PC-3 (cell line): Measurements from ENCODE around the gene PRDX5. TPM values are rescaled to one million over a fixed set of nuclear protein-coding genes. Genes with fewer than 3 reads are reported as not detected.

Source experiments
- ATAC-seq: fragments of 200-7000 bp; cut with Tn5 transposase; 2 replicates; pipeline ENCODE4 v1.9.1; 2020; ENCODE audit warnings: mild to moderate bottlenecking, moderate library complexity
- BruUV-seq: library from RNA; stranded (reverse); fragments of 400-500 nt; replicated peaks from 2 replicates; lab custom pipeline; 2021; lab: Mats Ljungman, UMichigan
- CTCF ChIA-PET: fragments of 300-600 bp; sonication (Branson Sonifier 250); formaldehyde crosslinking; loops from one replicate; lab custom pipeline; 2022; ENCODE audit warnings: antibody characterized with exemption; lab: Charles Lee
- POLR2A ChIA-PET: fragments of 300-600 bp; sonication (Branson Sonifier 250); formaldehyde crosslinking; loops from one replicate; lab custom pipeline; 2022; ENCODE audit warnings: antibody characterized with exemption; ENCODE audit not compliant: unreplicated experiment; lab: Charles Lee
- DNase-seq: peaks from one replicate; pipeline ENCODE4 v3.0.0-alpha.2; 2015
- H2AFZ ChIP-seq: fragments of 300-600 bp; sonication (generic); 2 replicates; pipeline ENCODE4 v1.6.0; 2016; ENCODE audit warnings: antibody characterized with exemption, low read length
- H3F3A ChIP-seq: fragments of 300-600 bp; sonication (generic); one replicate; pipeline ENCODE4 v1.6.0; 2017; ENCODE audit warnings: antibody characterized with exemption, low read length, control low read depth, mild to moderate bottlenecking; ENCODE audit not compliant: unreplicated experiment
- H3K27ac ChIP-seq: fragments of 300-600 bp; sonication (generic); 2 replicates; pipeline ENCODE4 v1.5.1; 2016; ENCODE audit warnings: mild to moderate bottlenecking, low read length
- H3K27me3 ChIP-seq: fragments of 300-600 bp; sonication (generic); 2 replicates; pipeline ENCODE4 v1.6.1; 2016; ENCODE audit warnings: low read length, mixed read lengths
- H3K36me3 ChIP-seq: fragments of 300-600 bp; sonication (generic); 2 replicates; pipeline ENCODE4 v1.6.1; 2016; ENCODE audit warnings: low read depth, mixed run types, low read length, mixed read lengths
- H3K4me1 ChIP-seq: fragments of 300-600 bp; sonication (generic); 2 replicates; pipeline ENCODE4 v1.5.1; 2016; ENCODE audit warnings: low read length; ENCODE audit not compliant: insufficient read depth
- H3K4me2 ChIP-seq: fragments of 300-600 bp; sonication (generic); 2 replicates; pipeline ENCODE4 v1.6.0; 2016; ENCODE audit warnings: low read length
- H3K4me3 ChIP-seq: fragments of 300-600 bp; sonication (generic); 2 replicates; pipeline ENCODE4 v1.5.1; 2016; ENCODE audit warnings: mild to moderate bottlenecking, low read length, mixed read lengths
- H3K79me2 ChIP-seq: fragments of 300-600 bp; sonication (generic); 2 replicates; pipeline ENCODE4 v1.6.1; 2017; ENCODE audit warnings: low read length, mixed read lengths
- H3K9ac ChIP-seq: fragments of 300-600 bp; sonication (generic); 2 replicates; pipeline ENCODE4 v1.6.0; 2016; ENCODE audit warnings: mild to moderate bottlenecking, low read length
- H3K9me2 ChIP-seq: fragments of 300-600 bp; sonication (generic); replicated peaks from 2 replicates; pipeline ENCODE4 v1.6.1; 2016; ENCODE audit warnings: mixed run types, low read length, mixed read lengths
- H3K9me3 ChIP-seq: fragments of 300-600 bp; sonication (generic); 2 replicates; pipeline ENCODE4 v1.6.1; 2016; ENCODE audit warnings: low read length, mixed read lengths
- H4K20me1 ChIP-seq: fragments of 300-600 bp; sonication (generic); 2 replicates; pipeline ENCODE4 v1.6.1; 2016; ENCODE audit warnings: low read length, mixed read lengths
- CTCF ChIP-seq: fragments of 300-600 bp; sonication (generic); conservative IDR thresholded peaks from 2 replicates; pipeline ENCODE4 v1.5.1; 2017; ENCODE audit warnings: antibody characterized with exemption, low read depth, mild to moderate bottlenecking, low read length
- EZH2 ChIP-seq: fragments of 300-600 bp; sonication (generic); IDR thresholded peaks from one replicate; pipeline ENCODE4 v1.6.1; 2017; ENCODE audit warnings: antibody characterized with exemption, mild to moderate bottlenecking, low read length; ENCODE audit not compliant: unreplicated experiment
- EZH2phosphoT487 ChIP-seq: fragments of 300-600 bp; sonication (generic); IDR thresholded peaks from 2 replicates; pipeline ENCODE4 v1.6.1; 2018; ENCODE audit warnings: mild to moderate bottlenecking, antibody characterized with exemption, low read length, borderline replicate concordance
- intact Hi-C: fragments of 100-400 bp; cut with micrococcal nuclease; formaldehyde crosslinking; loops from 2 replicates; pipeline ENCODE4 v1.9.0; 2023
- total RNA-seq: library from RNA; depleted of rRNA; stranded (reverse); fragments of >200 nt; gene quantifications from 2 replicates; pipeline ENCODE4 v1.2.3, GENCODE V29; 2014

Gene PRDX5
- total RNA-seq, 1 experiment from 2014 or later: 467 TPM

DNA sequence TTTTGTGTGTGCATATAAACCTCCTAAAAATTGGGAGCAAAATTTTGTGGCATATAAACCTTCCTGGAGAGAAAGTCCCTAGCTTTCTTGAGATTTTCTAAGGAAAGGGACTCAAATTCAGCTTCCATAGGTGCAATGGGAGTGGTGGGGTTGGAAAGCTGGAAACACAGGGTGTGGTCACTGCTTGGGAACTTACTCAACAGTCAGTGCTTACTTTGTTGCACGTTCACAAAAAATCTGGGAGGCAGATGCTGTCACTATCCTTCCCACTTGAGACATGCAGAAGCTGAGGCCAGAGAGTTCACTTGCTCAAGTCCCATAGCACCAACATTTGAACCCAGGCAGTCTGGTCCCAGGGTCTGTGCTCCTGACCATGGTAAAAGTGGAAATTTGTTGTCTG is 21.7 kb upstream of the PRDX5 start:
- Histone ChIP-seq H3K4me3 (no peak overlapping the region), H3K36me3 (no peaks in the 10 kb centered on the region), H3K79me2 (no peaks in the 10 kb centered on the region), H3K9me3 (no peaks in the 10 kb centered on the region), H3F3A (no peaks in the 10 kb centered on the region), H3K4me2 (no peak overlapping the region), H3K9ac (no peak overlapping the region), H2AFZ (no peak overlapping the region), H3K4me1 (peaks cover 23% of the 10 kb centered on the region), H4K20me1 (no peaks in the 10 kb centered on the region), H3K27ac (no peak overlapping the region), H3K27me3 (peaks cover 32% of the 10 kb centered on the region), H3K9me2 (no peaks in the 10 kb centered on the region)
- TF ChIP-seq EZH2 (no peak), EZH2phosphoT487 (no peak), CTCF (no peak)
- intact Hi-C loops: no loop called here
- ATAC-seq (no peak), DNase-seq (peak; percentile 44)
- ChIA-PET CTCF (interaction anchor here (0.9 kb wide), 1 partner anchor 20 kb away, joined by 8 read pairs; no protein-coding TSS in a partner anchor), POLR2A (no interaction called here)
- BruUV-seq: no TSS peak

DNA sequence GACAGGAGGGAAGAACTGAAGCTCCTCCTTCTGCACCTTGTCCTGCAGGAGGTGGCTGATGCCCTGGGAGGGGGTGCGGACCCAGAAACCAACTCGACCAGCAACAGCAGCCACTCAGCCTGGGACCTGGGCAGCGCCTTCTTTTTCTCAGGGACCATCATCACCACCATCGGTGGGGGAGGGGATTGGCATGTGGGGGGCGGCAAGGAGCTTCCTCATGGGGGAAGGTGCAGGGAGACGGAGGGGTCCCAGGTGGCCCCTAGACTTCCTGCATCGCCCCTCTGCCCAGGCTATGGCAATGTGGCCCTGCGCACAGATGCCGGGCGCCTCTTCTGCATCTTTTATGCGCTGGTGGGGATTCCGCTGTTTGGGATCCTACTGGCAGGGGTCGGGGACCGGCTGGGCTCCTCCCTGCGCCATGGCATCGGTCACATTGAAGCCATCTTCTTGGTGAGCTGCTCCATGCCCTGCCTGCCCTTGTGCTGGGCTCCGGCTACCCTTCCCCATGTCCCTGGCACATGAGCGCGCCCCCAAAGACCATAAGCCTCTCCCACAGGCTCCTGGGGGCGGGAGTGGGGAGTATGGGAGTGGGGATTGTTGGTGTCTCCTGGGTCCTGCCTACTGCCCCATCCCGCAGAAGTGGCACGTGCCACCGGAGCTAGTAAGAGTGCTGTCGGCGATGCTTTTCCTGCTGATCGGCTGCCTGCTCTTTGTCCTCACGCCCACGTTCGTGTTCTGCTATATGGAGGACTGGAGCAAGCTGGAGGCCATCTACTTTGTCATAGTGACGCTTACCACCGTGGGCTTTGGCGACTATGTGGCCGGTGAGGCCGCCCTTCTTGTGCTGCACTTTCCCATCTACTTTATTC is 20.9 kb upstream of the PRDX5 start:
- TF ChIP-seq CTCF (no peak), EZH2 (no peak), EZH2phosphoT487 (no peak)
- Histone ChIP-seq H3K4me3 (no peak overlapping the region), H3K9me2 (no peaks in the 10 kb centered on the region), H3K9ac (no peak overlapping the region), H3K27ac (no peak overlapping the region), H3K4me2 (no peak overlapping the region), H2AFZ (no peak overlapping the region), H3K79me2 (no peaks in the 10 kb centered on the region), H3K4me1 (peaks cover 23% of the 10 kb centered on the region), H4K20me1 (no peaks in the 10 kb centered on the region), H3K9me3 (no peaks in the 10 kb centered on the region), H3K36me3 (no peaks in the 10 kb centered on the region), H3F3A (no peaks in the 10 kb centered on the region), H3K27me3 (peaks cover 25% of the 10 kb centered on the region)
- ChIA-PET POLR2A (no interaction called here), CTCF (no interaction called here)
- no peak for DNase-seq
- intact Hi-C loops: no loop called here
- ATAC-seq: no peak
- no TSS peak for BruUV-seq

DNA sequence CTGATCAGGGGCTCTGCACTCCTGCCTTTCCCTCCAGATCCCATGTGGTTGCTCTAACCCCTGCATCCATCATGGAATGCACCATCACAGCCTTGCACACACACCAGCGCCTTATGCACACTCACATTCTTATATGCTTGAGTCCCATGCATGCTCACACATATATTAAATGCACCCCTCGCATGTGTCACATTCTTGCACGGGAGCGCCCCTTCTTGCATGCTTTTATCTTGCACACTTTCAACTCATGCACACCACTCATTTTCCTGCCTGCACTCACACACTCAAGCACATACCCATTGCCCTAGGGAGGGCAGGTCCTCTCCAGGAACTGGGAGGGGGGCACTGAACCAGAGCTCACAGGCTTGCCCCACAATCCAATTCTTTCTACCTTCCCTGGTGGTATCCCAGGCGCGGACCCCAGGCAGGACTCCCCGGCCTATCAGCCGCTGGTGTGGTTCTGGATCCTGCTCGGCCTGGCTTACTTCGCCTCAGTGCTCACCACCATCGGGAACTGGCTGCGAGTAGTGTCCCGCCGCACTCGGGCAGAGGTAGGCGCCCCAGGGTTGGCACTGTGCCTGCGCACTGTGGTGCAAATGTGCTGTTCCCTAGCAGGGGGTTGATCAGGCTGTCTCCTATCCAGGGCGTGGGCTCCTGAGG is 20.1 kb upstream of the PRDX5 start:
- no peaks in the 10 kb centered on the region for H3K9me2 ChIP-seq
- no peaks in the 10 kb centered on the region for H3F3A ChIP-seq
- peaks cover 23% of the 10 kb centered on the region for H3K4me1 ChIP-seq
- H3K9me3 ChIP-seq: no peaks in the 10 kb centered on the region
- no TSS peak for BruUV-seq
- DNase-seq (no peak), ATAC-seq (no peak)
- H3K79me2 ChIP-seq: no peaks in the 10 kb centered on the region
- no peak overlapping the region for H3K9ac ChIP-seq
- H3K4me2 ChIP-seq: no peak overlapping the region
- H3K27me3 ChIP-seq: peaks cover 18% of the 10 kb centered on the region
- H3K27ac ChIP-seq: no peak overlapping the region
- no peaks in the 10 kb centered on the region for H3K36me3 ChIP-seq
- H2AFZ ChIP-seq: no peak overlapping the region
- H4K20me1 ChIP-seq: no peaks in the 10 kb centered on the region
- no peak overlapping the region for H3K4me3 ChIP-seq
- CTCF ChIA-PET: no interaction called here
- POLR2A ChIA-PET: no interaction called here
- no peak for TF ChIP-seq CTCF
- TF ChIP-seq EZH2: no peak
- TF ChIP-seq EZH2phosphoT487: no peak
- intact Hi-C loops: no loop called here
